H1 (cell line): ENCODE results near the gene LRP2BP.

Experiments
- CTCF ChIP-seq, 3 experiments: IDR thresholded peaks; 1 replicate in 2 of 3; 2 replicates in 1 of 3; pipeline versions ENCODE4 v1.5.1 to v1.6.1; 2011; ENCODE audit warnings: low read length in 3 of 3, mild to moderate bottlenecking in 3 of 3, inconsistent platforms in 2 of 3, low read depth in 1 of 3, moderate library complexity in 1 of 3; ENCODE audit not compliant: insufficient read depth in 1 of 3; ENCODE audit errors: control extremely low read depth in 1 of 3
- EGR1 ChIP-seq: IDR thresholded peaks from 2 replicates; pipeline ENCODE4 v1.6.1; 2011; ENCODE audit warnings: low read depth, low read length, borderline replicate concordance
- EZH2 ChIP-seq: fragments of 200-600 bp; sonication (generic); IDR thresholded peaks from 2 replicates; pipeline ENCODE4 v1.7.1; 2012; ENCODE audit warnings: low read depth, mild to moderate bottlenecking, moderate library complexity, low read length, inconsistent platforms; ENCODE audit not compliant: severe bottlenecking
- POLR2A ChIP-seq, 2 experiments: IDR thresholded peaks; 1 replicate in 1 of 2; 2 replicates in 1 of 2; pipeline ENCODE4 v1.6.1; 2011; ENCODE audit warnings: low read depth in 2 of 2, low read length in 2 of 2, mild to moderate bottlenecking in 2 of 2; ENCODE audit errors: control extremely low read depth in 1 of 2
- POLR2AphosphoS5 ChIP-seq: IDR thresholded peaks from 2 replicates; pipeline ENCODE4 v1.6.1; 2011; ENCODE audit warnings: low read depth, low read length
- RFX5 ChIP-seq: IDR thresholded peaks from 2 replicates; pipeline ENCODE4 v1.6.1; 2011; ENCODE audit warnings: low read depth, low read length, improper control_type of control experiment, borderline replicate concordance
- RXRA ChIP-seq: IDR thresholded peaks from 2 replicates; pipeline ENCODE4 v1.6.1; 2011; ENCODE audit warnings: low read depth, mild to moderate bottlenecking, low read length, moderate library complexity; ENCODE audit not compliant: insufficient read depth
- TBP ChIP-seq: IDR thresholded peaks from 2 replicates; pipeline ENCODE4 v1.6.1; 2011; ENCODE audit warnings: low read depth, low read length, improper control_type of control experiment

DNA sequence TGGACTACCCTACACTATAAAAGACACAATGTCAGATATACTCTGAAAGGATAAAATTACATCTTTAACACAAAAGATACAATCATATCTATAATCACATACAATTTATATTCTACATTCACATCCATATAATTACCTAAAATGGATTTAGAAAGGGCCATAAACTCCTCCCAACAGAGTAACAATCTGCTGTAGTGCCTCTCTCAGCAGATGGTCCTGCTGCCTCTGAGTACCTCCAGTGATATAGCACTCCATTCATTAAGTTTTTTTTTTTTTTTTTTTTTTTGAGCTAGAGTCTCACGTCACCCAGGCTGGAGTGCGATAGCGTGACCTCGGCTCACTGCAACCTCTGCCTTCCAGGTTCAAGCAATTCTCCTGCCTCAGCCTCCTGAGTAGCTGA is 8.3 kb upstream of the LRP2BP start:
- TF ChIP-seq POLR2AphosphoS5: no peak
- no peak for TF ChIP-seq EZH2
- TF ChIP-seq RFX5: no peak
- TF ChIP-seq TBP: no peak
- TF ChIP-seq EGR1: no peak
- no peak for TF ChIP-seq CTCF (IDR thresholded peaks at IDR 0.05; ENCODE audit: control extremely low read depth in 1 of 3, insufficient read depth in 1 of 3, low read depth in 1 of 3, low read length in 3 of 3)
- TF ChIP-seq POLR2A (IDR thresholded peaks at IDR 0.05; ENCODE audit: control extremely low read depth in 1 of 2, low read depth in 2 of 2, low read length in 2 of 2): no peak
- TF ChIP-seq RXRA: no peak
